ENCODE measurements around the gene CNIH3. TPM values are rescaled to one million over a fixed set of nuclear protein-coding genes. Genes with fewer than 3 reads are reported as not detected.

Gene CNIH3
- total RNA-seq, 3 donors from 2014 or later = 3.8 to 5.2 (median 4.4) TPM

- no peak overlapping the region for H3K27ac ChIP-seq
- no peaks in the 10 kb centered on the region for H3K36me3 ChIP-seq
- H3K9me3 ChIP-seq = peaks cover 7 to 9% of the 10 kb centered on the region in 2 donors
- DNase-seq (ENCODE audit: low spot score in 2 of 2) = no peak
- H3K4me3 ChIP-seq = no peak overlapping the region
- TF ChIP-seq POLR2A (IDR thresholded peaks at IDR 0.05) (no peak), POLR2AphosphoS5 (IDR thresholded peaks at IDR 0.05) (no peak), CTCF (IDR thresholded peaks at IDR 0.05) (no peak)
- H3K27me3 ChIP-seq = no peaks in the 10 kb centered on the region
- no peaks in the 10 kb centered on the region for H3K4me1 ChIP-seq
- intact Hi-C loops (cut with DNase I; ENCODE audit: low total_unique reads) = no loop called here
These were observed 8.6 kb upstream of the CNIH3 start for GRCh38 chr1:224607188-224608148.

DNA sequence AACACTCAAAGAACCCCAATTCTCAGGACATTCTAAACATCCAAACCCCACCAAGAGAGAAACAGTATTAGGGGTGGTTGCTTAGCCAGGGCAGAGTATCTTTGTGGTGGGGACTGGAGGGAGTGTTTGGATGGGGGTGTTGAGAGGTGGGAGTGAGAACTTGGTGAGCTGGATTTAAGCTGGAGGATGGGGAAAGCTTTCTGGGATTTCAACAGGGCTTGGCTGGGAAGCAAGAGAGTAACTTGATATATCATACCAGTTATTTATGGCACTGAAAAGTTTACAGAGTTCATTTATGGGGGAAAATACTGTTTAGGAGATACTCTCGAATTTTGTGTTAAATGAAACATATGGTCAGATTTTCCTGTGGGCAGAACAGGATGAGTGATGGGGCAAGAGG is 6.8 kb upstream of the CNIH3 start:
- intact Hi-C loops (cut with DNase I; ENCODE audit: low total_unique reads) = no loop called here
- no peak for DNase-seq (ENCODE audit: low spot score in 2 of 2)

GRCh38 chr1:224612246-224612645 is 3.9 kb upstream of the CNIH3 start:
- TF ChIP-seq CTCF (IDR thresholded peaks at IDR 0.05) (no peak), POLR2A (IDR thresholded peaks at IDR 0.05) (no peak), POLR2AphosphoS5 (IDR thresholded peaks at IDR 0.05) (no peak)
- Histone ChIP-seq H3K4me1 (peaks cover 0 to 9% of the 10 kb centered on the region in 2 donors), H3K9me3 (no peaks in the 10 kb centered on the region), H3K27me3 (peaks cover 1 to 17% of the 10 kb centered on the region in 2 donors), H3K4me3 (no peak overlapping the region), H3K27ac (no peak overlapping the region), H3K36me3 (no peaks in the 10 kb centered on the region)
- intact Hi-C loops (cut with DNase I; ENCODE audit: low total_unique reads) = no loop called here
- no peak for DNase-seq (ENCODE audit: low spot score in 2 of 2)

More for the DNA sequence above, 6.8 kb upstream of the CNIH3 start:
- Histone ChIP-seq H3K4me3 (no peak overlapping the region), H3K27me3 (no peaks in the 10 kb centered on the region), H3K36me3 (no peaks in the 10 kb centered on the region), H3K9me3 (peaks cover 7 to 9% of the 10 kb centered on the region in 2 donors), H3K4me1 (no peaks in the 10 kb centered on the region), H3K27ac (no peak overlapping the region)
- TF ChIP-seq POLR2AphosphoS5 (IDR thresholded peaks at IDR 0.05) = no peak
- TF ChIP-seq POLR2A (IDR thresholded peaks at IDR 0.05) = no peak
- TF ChIP-seq CTCF (IDR thresholded peaks at IDR 0.05) = no peak

- H3K27me3 ChIP-seq = peaks cover 2 to 29% of the 10 kb centered on the region in 2 donors
- no peak overlapping the region for H3K27ac ChIP-seq
- DNase-seq (ENCODE audit: low spot score in 2 of 2) = no peak
- no peak for TF ChIP-seq POLR2AphosphoS5 (IDR thresholded peaks at IDR 0.05)
- TF ChIP-seq CTCF (IDR thresholded peaks at IDR 0.05) = no peak
- TF ChIP-seq POLR2A (IDR thresholded peaks at IDR 0.05) = no peak
- H3K4me3 ChIP-seq = no peak overlapping the region
- H3K36me3 ChIP-seq = no peaks in the 10 kb centered on the region
- intact Hi-C loops (cut with DNase I; ENCODE audit: low total_unique reads) = no loop called here
- H3K4me1 ChIP-seq = peaks cover 0 to 12% of the 10 kb centered on the region in 2 donors
- no peaks in the 10 kb centered on the region for H3K9me3 ChIP-seq
These were observed 2.6 kb upstream of the CNIH3 start for GRCh38 chr1:224613486-224613885.

- peaks cover 2 to 29% of the 10 kb centered on the region in 2 donors for H3K27me3 ChIP-seq
These were observed 766 bp downstream of the CNIH3 start for GRCh38 chr1:224616756-224617409.

More at GRCh38 chr1:224616756-224617409, 766 bp downstream of the CNIH3 start:
- TF ChIP-seq POLR2A (IDR thresholded peaks at IDR 0.05) (no peak), POLR2AphosphoS5 (IDR thresholded peaks at IDR 0.05) (no peak), CTCF (IDR thresholded peaks at IDR 0.05) (no peak)
- H3K4me1 ChIP-seq = peaks cover 0 to 12% of the 10 kb centered on the region in 2 donors
- H3K36me3 ChIP-seq = no peaks in the 10 kb centered on the region
- no peak overlapping the region for H3K27ac ChIP-seq
- no peak for DNase-seq (ENCODE audit: low spot score in 2 of 2)
- H3K4me3 ChIP-seq = peak overlapping the region; percentile 39 to 71 (median 53)
- intact Hi-C loops (cut with DNase I; ENCODE audit: low total_unique reads) = no loop called here
- no peaks in the 10 kb centered on the region for H3K9me3 ChIP-seq

Data from breast epithelium (tissue), 4 donors.